B cell (primary cell): ENCODE data around the gene FBXL14. TPM values are rescaled to one million over a fixed set of nuclear protein-coding genes. Genes with fewer than 3 reads are reported as not detected.

Experiments
- ATAC-seq: fragments of 200-7000 bp; cut with Tn5 transposase; one replicate; pipeline ENCODE4 v1.10.0; 2021; ENCODE audit warnings: low read depth, mild to moderate bottlenecking, moderate number of reproducible peaks, moderate library complexity
- CTCF ChIA-PET: fragments of 350-600 bp; sonication (Branson Sonifier 250); formaldehyde crosslinking; loops from one replicate; lab custom pipeline; 2021; ENCODE audit warnings: antibody characterized with exemption, inconsistent platforms; lab: Charles Lee
- POLR2A ChIA-PET: fragments of 350-600 bp; sonication (Branson Sonifier 250); formaldehyde crosslinking; loops from one replicate; lab custom pipeline; 2021; ENCODE audit warnings: antibody characterized with exemption; lab: Charles Lee
- DNase-seq: peaks from one replicate; pipeline ENCODE4 v3.0.0; 2013
- H2AFZ ChIP-seq: 2 replicates; pipeline ENCODE4 v1.6.1; 2012; ENCODE audit warnings: mild to moderate bottlenecking, low read depth, low read length; ENCODE audit not compliant: insufficient read depth, poor library complexity, severe bottlenecking
- H3K27ac ChIP-seq, 2 donors: 1 replicate in 1 of 2; 2 replicates in 1 of 2; pipeline ENCODE4 v1.5.1; 2012 to 2013; ENCODE audit warnings: low read length in 2 of 2, mild to moderate bottlenecking in 2 of 2, moderate library complexity in 1 of 2
- H3K27me3 ChIP-seq, 4 experiments: fragments of 200-600 bp in 1 of 4; sonication (generic) in 1 of 4; replicated peaks in 1 of 4; 1 replicate in 2 of 4; 2 replicates in 2 of 4; pipeline versions ENCODE4 v1.6.1 to v1.7.0; 2013 to 2016; ENCODE audit warnings: low read length in 3 of 4, mild to moderate bottlenecking in 2 of 4, mixed read lengths in 1 of 4, moderate library complexity in 1 of 4; ENCODE audit not compliant: insufficient read depth in 4 of 4, control insufficient read depth in 3 of 4; ENCODE audit errors: control extremely low read depth in 1 of 4
- H3K36me3 ChIP-seq, 2 experiments: replicated peaks in 1 of 2; 1 replicate in 1 of 2; 2 replicates in 1 of 2; pipeline versions ENCODE4 v1.6.1 to v1.7.1; 2013; ENCODE audit warnings: low read length in 1 of 2; ENCODE audit not compliant: insufficient read depth in 2 of 2, control insufficient read depth in 1 of 2; ENCODE audit errors: control extremely low read depth in 1 of 2, extremely low read depth in 1 of 2
- H3K4me1 ChIP-seq, 2 donors: fragments of 200-600 bp in 1 of 2; sonication (generic) in 1 of 2; 1 replicate in 1 of 2; 2 replicates in 1 of 2; pipeline versions ENCODE4 v1.5.1 to v1.6.1; 2013 to 2017; ENCODE audit warnings: low read length in 2 of 2; ENCODE audit not compliant: control insufficient read depth in 2 of 2, insufficient read depth in 2 of 2
- H3K4me2 ChIP-seq: replicated peaks from 2 replicates; pipeline ENCODE3; 2012; ENCODE audit warnings: mild to moderate bottlenecking, low read depth, low read length; ENCODE audit not compliant: poor library complexity, severe bottlenecking
- H3K4me3 ChIP-seq, 5 experiments: fragments of 200-600 bp in 1 of 5; sonication (generic) in 1 of 5; 1 replicate in 3 of 5; 2 replicates in 2 of 5; pipeline versions ENCODE4 v1.5.1 to v1.7.0; 2011 to 2016; ENCODE audit warnings: low read length in 4 of 5, mild to moderate bottlenecking in 4 of 5, low read depth in 2 of 5, control low read depth in 1 of 5, moderate library complexity in 1 of 5; ENCODE audit not compliant: insufficient read depth in 1 of 5; ENCODE audit errors: control extremely low read depth in 1 of 5, extremely low read depth in 1 of 5
- H3K79me2 ChIP-seq: fragments of 200-600 bp; sonication (generic); one replicate; pipeline ENCODE4 v1.6.0; 2016; ENCODE audit warnings: low read length; ENCODE audit not compliant: control insufficient read depth, insufficient read depth
- H3K9ac ChIP-seq: fragments of 200-600 bp; sonication (generic); 2 replicates; pipeline ENCODE4 v1.6.1; 2017; ENCODE audit warnings: mild to moderate bottlenecking, low read length, moderate library complexity
- H3K9me3 ChIP-seq, 3 donors: one replicate each; pipeline versions ENCODE4 v1.6.1 to v1.7.1; 2013; ENCODE audit warnings: low read length in 2 of 3; ENCODE audit not compliant: control insufficient read depth in 2 of 3, insufficient read depth in 1 of 3; ENCODE audit errors: control extremely low read depth in 1 of 3
- H4K20me1 ChIP-seq: 2 replicates; pipeline ENCODE4 v1.6.0; 2012; ENCODE audit warnings: mild to moderate bottlenecking, low read length; ENCODE audit not compliant: insufficient read depth, control insufficient read depth, poor library complexity, severe bottlenecking
- H3K27ac Mint-ChIP-seq: one replicate; pipeline ENCODE4 v1.8.0; 2021; ENCODE audit warnings: mixed read lengths
- H3K27me3 Mint-ChIP-seq: one replicate; pipeline ENCODE4 v1.8.0; 2021; ENCODE audit warnings: mixed read lengths
- H3K4me1 Mint-ChIP-seq: one replicate; pipeline ENCODE4 v1.8.0; 2021; ENCODE audit warnings: mixed read lengths
- H3K4me3 Mint-ChIP-seq: one replicate; pipeline ENCODE4 v1.8.0; 2021; ENCODE audit warnings: mixed read lengths
- H3K9me3 Mint-ChIP-seq: one replicate; pipeline ENCODE4 v1.8.0; 2022; ENCODE audit warnings: mixed read lengths; ENCODE audit not compliant: insufficient read depth
- EZH2 ChIP-seq: IDR thresholded peaks from 2 replicates; pipeline ENCODE4 v1.6.1; 2012; ENCODE audit warnings: borderline replicate concordance, low read depth, mild to moderate bottlenecking, moderate library complexity, low read length; ENCODE audit not compliant: insufficient read depth, poor library complexity, severe bottlenecking
- WGBS: methylation state at CpG from one replicate; pipeline ENCODE4 v1.1.5; 2013; ENCODE audit warnings: missing lambda C conversion rate; ENCODE audit not compliant: insufficient coverage; 5-methylcytosine and 5-hydroxymethylcytosine counted together
- intact Hi-C: fragments of 100-400 bp; cut with micrococcal nuclease; formaldehyde crosslinking; loops from one replicate; pipeline ENCODE4 v1.10.0; 2022
- polyA plus RNA-seq: library from polyadenylated mRNA; depleted of rRNA; stranded (reverse); fragments of >200 nt; gene quantifications from 2 replicates; pipeline ENCODE4 v1.2.3, GENCODE V29; 2012
- total RNA-seq, 2 donors: library from RNA; stranded (reverse); fragments of 120-200 nt in 1 of 2; gene quantifications; 1 replicate in 1 of 2; 2 replicates in 1 of 2; pipeline versions ENCODE4 v1.2.3 to v1.2.4, GENCODE V29; 2013 to 2022
- TF ChIP-seq, protein P1 (sequence below): fragments of 200-600 bp; IDR thresholded peaks from one replicate; pipeline ENCODE4 v1.8.0; 2022; ENCODE audit warnings: antibody characterized with exemption, mild to moderate bottlenecking

The FBXL14 gene
- total and polyA plus RNA-seq, 2 donors (not counting 1 experiment from before 2014, with no cell fraction given): 21.6 to 37.3 TPM

DNA sequence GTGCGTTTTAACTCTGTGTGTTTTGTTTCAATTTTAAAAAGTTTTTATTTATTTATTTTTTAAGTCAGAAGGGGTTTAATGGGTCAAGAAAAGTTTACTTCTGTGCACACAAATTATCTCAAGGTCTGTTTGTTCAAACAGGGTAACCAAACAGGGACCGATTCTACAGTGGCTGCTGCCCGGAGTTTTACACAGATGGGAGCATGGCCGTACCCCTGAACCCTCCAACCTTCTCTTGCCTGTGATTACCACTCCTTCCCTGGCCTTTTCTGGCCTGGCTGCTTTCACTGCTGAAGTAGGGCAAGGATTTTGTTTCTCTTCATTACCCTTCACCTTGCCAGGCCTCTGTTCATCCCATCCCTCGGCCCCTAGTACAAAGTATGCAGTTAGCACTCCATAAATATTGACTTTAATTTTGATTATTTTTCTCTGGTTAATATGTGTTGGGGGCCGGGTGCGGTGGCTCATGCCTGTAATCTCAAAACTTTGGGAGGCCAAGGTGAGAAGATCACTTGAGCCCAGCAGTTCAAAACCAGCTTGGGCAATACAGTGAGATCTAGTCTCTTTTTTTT is 15.8 kb upstream of the FBXL14 start:
- DNase-seq (no peak), ATAC-seq (no peak)
- Histone ChIP-seq H3K27ac (no peak overlapping the region), H3K4me2 (no peak overlapping the region), H2AFZ (no peak overlapping the region), H3K9me3 (no peaks in the 10 kb centered on the region), H3K4me1 (peaks cover 5 to 10% of the 10 kb centered on the region in 2 donors), H3K36me3 (no peaks in the 10 kb centered on the region), H3K79me2 (no peaks in the 10 kb centered on the region), H3K4me3 (no peak overlapping the region), H4K20me1 (no peaks in the 10 kb centered on the region), H3K9ac (no peak overlapping the region), H3K27me3 (no peaks in the 10 kb centered on the region)
- ChIA-PET CTCF (interaction anchor here (1.3 to 1.5 kb wide), 2 partner anchors 25 to 492 kb away, joined by 4 to 7 read pairs; no protein-coding TSS in a partner anchor), POLR2A (no interaction called here)
- no peak overlapping the region for H3K27ac Mint-ChIP-seq
- H3K9me3 Mint-ChIP-seq: no peaks in the 10 kb centered on the region
- 96% methylated on average over 3 of the region's 7 CpGs for whole genome bisulfite sequencing
- H3K4me3 Mint-ChIP-seq: no peak overlapping the region
- peaks cover 3% of the 10 kb centered on the region for H3K27me3 Mint-ChIP-seq
- peaks cover 14% of the 10 kb centered on the region for H3K4me1 Mint-ChIP-seq
- no peak for TF ChIP-seq EZH2
- TF ChIP-seq, protein P1, sequence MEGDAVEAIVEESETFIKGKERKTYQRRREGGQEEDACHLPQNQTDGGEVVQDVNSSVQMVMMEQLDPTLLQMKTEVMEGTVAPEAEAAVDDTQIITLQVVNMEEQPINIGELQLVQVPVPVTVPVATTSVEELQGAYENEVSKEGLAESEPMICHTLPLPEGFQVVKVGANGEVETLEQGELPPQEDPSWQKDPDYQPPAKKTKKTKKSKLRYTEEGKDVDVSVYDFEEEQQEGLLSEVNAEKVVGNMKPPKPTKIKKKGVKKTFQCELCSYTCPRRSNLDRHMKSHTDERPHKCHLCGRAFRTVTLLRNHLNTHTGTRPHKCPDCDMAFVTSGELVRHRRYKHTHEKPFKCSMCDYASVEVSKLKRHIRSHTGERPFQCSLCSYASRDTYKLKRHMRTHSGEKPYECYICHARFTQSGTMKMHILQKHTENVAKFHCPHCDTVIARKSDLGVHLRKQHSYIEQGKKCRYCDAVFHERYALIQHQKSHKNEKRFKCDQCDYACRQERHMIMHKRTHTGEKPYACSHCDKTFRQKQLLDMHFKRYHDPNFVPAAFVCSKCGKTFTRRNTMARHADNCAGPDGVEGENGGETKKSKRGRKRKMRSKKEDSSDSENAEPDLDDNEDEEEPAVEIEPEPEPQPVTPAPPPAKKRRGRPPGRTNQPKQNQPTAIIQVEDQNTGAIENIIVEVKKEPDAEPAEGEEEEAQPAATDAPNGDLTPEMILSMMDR: no peak
- intact Hi-C loops: no loop called here

DNA sequence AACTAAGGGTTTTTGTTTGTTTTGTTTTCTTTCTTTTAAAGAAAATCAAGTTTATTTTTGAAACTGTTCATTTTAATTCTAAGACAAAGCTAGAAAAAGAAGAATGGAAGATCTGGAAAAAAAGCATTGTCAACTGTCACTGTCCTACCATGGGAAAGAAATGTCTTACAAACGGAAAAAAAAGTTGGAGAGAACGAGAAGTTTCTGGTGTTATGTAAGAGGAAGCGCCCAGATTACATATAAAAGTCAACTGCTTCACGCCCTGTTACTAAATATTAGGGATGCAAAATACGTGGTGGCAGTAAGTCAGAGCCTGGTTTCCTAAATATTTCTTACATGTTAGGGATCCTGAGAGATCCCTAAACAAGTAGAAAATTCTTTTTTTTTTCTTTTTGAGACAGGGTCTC is 14.3 kb upstream of the FBXL14 start:
- no peak overlapping the region for H3K9ac ChIP-seq
- H3K4me3 ChIP-seq: no peak overlapping the region
- no CpG with 5 or more reads among the region's 5 CpGs for WGBS
- no peak for DNase-seq
- H3K4me1 ChIP-seq: peaks cover 5 to 13% of the 10 kb centered on the region in 2 donors
- Mint-ChIP-seq H3K4me1 (peaks cover 16% of the 10 kb centered on the region), H3K4me3 (no peak overlapping the region), H3K27me3 (peaks cover 3% of the 10 kb centered on the region), H3K27ac (no peak overlapping the region), H3K9me3 (no peaks in the 10 kb centered on the region)
- no peak for ATAC-seq
- H3K27ac ChIP-seq: no peak overlapping the region
- ChIA-PET POLR2A (no interaction called here), CTCF (interaction anchor here (0.6 to 1.5 kb wide), 3 partner anchors 26 to 1016 kb away, joined by 3 to 6 read pairs (median 4); no protein-coding TSS in a partner anchor)
- H3K4me2 ChIP-seq: no peak overlapping the region
- TF ChIP-seq EZH2: no peak
- TF ChIP-seq, protein P1: no peak
- H3K36me3 ChIP-seq: no peaks in the 10 kb centered on the region
- intact Hi-C loops: loop anchor here (5.0 kb wide), 1 partner anchor 406 kb away; no protein-coding TSS in a partner anchor
- no peaks in the 10 kb centered on the region for H4K20me1 ChIP-seq
- no peaks in the 10 kb centered on the region for H3K27me3 ChIP-seq
- no peaks in the 10 kb centered on the region for H3K9me3 ChIP-seq
- H2AFZ ChIP-seq: peak overlapping the region; percentile 22
- H3K79me2 ChIP-seq: peaks cover 4% of the 10 kb centered on the region
